Adrenal gland (tissue), 5 donors: ENCODE data around the gene EFTUD2.

Source experiments
- POLR2A ChIP-seq, 2 donors: fragments of 450-650 bp; IDR thresholded peaks; one replicate each; pipeline ENCODE4 v1.6.1; 2017; ENCODE audit warnings: antibody characterized with exemption in 2 of 2, mild to moderate bottlenecking in 2 of 2, moderate library complexity in 1 of 2
- TF ChIP-seq, protein P1 (sequence below), 6 experiments: fragments of 450-650 bp in 4 of 6; fragments of 200-600 bp in 2 of 6; sonication (generic) in 1 of 6; IDR thresholded peaks; 1 replicate in 5 of 6; 2 replicates in 1 of 6; pipeline versions ENCODE4 v1.5.1 to v1.8.0; 2016 to 2021; ENCODE audit warnings: antibody characterized with exemption in 6 of 6, mild to moderate bottlenecking in 2 of 6, moderate library complexity in 1 of 6
- donor health status: DM: no; HTN: no; CAD: no.

DNA sequence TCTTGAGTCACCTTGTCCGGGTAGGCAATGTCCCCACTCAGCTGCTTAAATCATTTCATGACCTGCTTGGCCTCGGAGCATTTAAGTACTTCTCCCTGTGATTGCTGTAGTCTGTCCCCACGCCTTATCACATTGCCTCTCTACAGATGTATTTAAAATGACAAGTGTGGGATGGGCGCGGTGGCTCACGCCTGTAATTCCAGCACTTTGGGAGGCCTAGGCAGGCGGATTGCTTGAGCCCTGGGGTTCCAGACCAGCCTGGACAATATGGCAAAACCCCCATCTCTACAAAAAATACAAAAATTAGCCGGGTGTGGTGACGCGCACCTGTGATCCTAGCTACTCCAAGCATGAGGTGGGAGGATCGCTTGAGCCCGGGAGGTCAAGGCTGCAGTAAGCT is 67.9 kb downstream of the EFTUD2 start:
- TF ChIP-seq, protein P1, sequence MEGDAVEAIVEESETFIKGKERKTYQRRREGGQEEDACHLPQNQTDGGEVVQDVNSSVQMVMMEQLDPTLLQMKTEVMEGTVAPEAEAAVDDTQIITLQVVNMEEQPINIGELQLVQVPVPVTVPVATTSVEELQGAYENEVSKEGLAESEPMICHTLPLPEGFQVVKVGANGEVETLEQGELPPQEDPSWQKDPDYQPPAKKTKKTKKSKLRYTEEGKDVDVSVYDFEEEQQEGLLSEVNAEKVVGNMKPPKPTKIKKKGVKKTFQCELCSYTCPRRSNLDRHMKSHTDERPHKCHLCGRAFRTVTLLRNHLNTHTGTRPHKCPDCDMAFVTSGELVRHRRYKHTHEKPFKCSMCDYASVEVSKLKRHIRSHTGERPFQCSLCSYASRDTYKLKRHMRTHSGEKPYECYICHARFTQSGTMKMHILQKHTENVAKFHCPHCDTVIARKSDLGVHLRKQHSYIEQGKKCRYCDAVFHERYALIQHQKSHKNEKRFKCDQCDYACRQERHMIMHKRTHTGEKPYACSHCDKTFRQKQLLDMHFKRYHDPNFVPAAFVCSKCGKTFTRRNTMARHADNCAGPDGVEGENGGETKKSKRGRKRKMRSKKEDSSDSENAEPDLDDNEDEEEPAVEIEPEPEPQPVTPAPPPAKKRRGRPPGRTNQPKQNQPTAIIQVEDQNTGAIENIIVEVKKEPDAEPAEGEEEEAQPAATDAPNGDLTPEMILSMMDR (IDR thresholded peaks at IDR 0.05), result no peak
- no peak for TF ChIP-seq POLR2A (IDR thresholded peaks at IDR 0.05)
